IPS-NIHi7 (cell line): ENCODE measurements around the gene MC1R.
"Not testable (repeated sequence)": the region's sequence is repeated elsewhere in the genome, so short reads cannot be mapped to it uniquely, and the experiment has no call there.

ENCODE experiments used
- DNase-seq: peaks from one replicate; pipeline ENCODE4 v3.0.0; 2012; ENCODE audit warnings: mixed read lengths; ENCODE audit errors: extremely low spot score

The MC1R gene

DNA sequence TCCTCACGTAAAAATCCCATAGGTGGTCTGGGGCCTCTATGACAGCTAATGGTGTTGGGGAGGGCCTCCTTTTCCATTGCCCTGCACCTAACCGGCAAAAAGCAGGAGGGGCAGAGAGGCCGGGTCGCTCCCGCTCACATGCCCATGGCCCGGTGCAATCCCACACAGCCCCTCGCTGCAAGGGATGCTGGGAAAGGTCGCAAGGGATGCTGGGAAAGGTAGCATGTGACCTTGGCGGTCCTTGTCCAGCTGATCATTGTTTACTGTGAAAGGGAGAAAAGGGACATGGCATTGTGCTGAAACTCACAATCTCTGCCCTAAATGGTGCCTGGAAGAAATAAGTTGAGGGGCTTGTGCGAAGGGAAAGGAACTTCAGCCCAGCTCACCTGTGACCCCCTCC is 39.9 kb downstream of the MC1R start:
- DNase-seq: no peak

DNA sequence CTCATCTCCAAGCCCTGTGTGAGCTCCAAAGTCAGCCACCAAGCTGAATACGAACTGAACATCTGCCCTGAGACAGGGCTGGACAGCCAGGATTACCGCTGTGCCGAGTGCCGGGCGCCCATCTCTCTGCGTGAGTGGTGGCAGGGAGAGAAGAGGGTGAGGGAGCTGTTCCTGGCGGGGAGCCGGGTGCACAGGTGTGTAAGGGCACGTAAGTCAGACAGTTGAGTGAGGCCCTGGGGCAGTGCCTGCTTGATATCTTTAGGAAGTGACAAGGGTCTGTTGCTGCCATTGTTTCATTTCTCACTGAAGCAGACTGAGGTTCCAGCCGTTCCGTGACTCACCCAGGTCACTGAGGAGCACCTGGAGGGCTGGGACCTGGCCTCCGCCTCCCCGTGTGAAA is 42.3 kb downstream of the MC1R start:
- no peak for DNase-seq

DNA sequence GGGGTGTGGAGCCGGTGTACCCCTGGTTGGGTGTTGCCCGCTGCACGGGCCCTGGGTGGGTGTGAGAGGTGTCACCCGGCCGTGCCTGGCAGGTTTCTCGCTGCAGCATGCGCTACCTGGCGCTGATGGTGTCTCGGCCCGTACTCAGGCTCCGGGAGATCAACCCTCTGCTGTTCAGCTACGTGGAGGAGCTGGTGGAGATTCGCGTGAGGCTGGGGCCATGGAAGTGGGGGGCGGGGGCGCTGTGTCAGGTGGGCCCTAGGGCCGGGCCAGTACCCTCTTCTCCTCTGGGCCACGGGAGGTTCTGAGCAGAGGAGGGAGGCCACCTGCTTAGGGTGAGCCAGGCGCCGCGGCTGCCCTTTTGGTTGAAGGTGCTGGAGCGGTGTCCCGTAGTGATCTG is 43.3 kb downstream of the MC1R start:
- no peak for DNase-seq

DNA sequence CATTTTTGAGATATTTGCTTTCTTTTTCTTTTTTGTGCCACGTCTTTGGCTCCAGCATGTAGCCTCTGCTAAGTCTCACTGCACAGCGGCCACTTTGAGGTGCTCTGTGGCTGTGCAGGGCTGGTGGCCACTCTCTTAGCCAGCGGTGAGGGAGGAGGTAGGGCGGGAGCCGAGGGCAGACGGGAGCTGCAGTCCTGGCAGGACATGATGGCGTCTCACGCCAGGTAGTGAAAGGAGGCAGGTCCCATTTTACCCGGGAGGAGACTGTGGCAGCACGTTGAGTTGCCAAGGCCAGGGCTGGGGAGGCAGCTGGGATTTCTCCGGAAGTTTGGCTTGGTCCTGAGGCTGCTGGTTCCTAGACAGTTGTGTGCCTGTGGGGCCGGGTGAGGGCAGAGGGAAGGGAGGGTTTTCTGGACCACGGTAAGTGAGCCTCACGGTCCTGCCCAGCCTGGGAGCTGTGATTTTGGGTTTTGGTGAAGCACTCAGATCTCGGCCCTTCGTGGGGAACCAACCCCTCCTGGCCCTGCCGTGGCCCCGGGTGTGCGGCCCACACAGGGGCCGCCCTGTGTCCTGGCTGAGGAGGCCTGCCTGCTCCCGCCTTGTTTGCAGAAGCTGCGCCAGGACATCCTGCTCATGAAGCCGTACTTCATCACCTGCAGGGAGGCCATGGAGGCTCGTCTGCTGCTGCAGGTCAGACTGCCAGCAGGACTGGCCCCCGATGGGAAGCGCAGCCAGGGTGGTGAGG is 44.3 kb downstream of the MC1R start:
- DNase-seq: no peak

DNA sequence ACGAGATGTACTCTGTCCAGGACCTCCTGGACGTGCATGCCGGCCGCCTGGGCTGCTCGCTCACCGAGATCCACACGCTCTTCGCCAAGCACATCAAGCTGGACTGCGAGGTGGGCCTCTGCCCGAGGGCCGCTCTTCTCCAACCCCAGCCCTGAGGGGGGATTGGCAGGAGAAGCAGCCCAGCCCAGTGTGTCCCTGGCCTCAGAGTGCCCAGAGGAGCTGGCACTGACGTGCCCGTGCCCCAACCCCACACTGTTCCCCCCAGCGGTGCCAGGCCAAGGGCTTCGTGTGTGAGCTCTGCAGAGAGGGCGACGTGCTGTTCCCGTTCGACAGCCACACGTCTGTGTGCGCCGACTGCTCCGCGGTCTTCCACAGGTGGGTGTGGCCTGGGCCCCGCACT is 45.5 kb downstream of the MC1R start:
- DNase-seq: no peak

DNA sequence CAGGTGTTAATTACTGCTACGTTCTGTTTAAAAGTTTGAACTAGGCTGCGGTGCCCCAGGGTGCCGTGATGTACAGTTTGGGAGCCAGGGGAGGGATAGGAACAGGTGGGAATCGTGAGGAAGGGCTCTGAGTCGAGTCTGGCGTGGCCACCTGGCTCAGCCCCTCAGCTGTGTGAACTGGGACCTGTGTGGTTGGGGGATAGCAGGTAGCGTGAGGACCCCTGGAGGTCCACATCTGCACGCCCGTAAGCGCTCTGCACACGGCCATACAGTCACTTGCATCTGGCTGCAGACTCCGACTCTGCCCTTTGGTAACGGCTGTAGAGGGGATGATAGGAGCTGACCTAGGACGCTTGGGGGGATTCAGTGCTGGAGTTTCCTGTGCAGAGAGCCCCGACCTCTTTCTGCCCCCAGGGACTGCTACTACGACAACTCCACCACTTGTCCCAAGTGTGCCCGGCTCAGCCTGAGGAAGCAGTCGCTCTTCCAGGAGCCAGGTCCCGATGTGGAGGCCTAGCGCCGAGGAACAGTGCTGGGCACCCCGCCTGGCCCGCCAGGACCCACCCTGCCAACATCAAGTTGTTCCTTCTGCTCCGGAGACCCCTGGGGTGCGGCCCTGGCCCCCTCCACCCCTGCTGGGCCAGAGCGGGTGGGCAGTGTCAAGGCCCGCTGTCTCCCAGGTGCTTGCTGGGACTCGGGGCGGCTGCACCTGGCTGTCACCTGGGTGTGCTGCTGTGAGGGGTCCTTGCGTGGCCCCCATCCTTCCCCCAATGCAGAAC is 47.0 kb downstream of the MC1R start:
- no peak for DNase-seq

DNA sequence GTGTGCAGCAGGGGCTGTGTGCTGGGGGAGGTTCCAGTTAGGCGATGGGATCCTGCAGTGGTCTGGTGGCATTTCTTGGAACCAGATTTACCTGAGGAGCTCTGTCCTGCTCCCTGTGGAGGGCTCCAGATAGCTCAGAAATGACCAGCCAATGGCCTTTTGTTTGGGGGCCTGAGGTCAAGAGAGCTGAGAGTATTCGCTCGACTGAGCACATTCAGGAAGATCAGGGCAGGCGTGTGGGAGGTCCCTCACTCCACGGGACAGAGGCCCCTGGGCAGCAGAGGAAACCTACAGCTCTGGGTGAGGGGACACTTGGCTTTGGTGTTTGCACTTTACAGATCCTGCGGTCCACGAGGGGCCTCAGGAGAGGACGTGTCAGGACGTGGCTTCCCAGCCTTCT is 48.1 kb downstream of the MC1R start:
- DNase-seq: no peak

DNA sequence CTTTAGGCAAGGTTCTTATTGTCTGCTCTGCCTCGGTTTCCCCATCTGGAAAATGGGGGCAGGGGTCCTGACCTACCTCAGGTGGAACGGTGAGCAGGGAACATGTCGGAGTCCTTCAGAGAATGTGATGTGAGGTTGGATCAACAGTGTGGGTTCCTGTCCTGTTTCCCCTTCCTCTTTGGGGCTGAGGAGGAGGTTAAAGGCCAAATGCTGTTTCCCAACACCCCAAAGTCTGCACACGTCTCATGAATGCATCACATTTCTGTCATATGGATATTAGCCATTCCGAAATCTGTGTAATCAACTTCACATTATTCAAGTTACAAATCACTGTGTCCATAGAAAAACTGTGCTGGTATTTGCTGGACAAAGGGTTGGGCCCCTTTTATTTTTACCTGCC is 48.8 kb downstream of the MC1R start:
- DNase-seq: not testable (repeated sequence)

DNA sequence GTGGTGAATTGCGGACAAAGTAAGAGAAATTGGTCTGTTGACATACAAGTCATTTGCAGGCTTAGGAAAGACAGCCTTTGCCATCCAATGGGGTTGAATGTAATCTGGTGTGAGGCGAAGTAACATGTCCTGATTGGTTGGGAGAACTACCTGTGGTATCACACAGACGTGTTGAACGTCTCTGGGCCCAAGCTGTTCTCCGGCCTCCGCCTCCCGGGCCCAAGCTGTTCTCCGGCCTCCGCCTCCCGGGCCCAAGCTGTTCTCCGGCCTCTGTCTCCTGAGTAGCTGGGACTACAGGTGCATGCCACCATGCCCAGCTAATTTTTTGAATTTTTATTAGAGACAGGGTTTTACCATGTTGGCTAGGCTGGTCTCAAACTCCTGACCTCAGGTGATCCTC is 49.4 kb downstream of the MC1R start:
- DNase-seq: not testable (repeated sequence)

DNA sequence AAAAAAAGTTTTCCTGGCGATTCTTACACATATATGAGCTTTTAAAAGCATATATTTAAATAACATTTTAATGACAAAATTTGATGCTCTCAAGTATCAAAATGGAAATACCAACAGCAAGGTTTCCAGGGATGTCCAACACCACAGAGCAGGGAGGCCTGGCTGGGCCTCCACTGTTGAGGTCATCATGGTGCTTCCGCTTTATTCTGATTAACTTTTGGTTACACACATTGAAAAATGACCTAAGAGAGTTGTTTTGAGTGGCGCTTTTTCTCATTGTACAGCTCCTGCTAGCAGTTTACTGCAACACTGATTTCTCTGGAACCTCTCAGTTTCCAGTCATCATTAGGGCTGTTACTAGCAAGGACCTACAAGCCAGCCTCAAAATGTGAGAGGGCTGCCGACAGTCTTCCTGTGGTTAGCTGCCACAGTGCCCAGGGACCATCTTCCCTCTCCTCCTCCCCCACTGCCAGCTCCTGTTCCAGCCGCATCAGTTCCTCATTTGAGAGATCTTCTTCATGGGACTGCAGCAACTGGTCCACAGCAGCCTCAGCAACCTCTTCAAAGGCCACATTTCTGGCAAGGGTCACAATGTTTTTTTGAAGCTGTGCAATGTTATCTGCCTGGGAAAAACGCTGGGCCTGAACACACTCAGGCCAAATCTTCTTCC is 51.2 kb downstream of the MC1R start:
- DNase-seq: no peak
